Measurements from ENCODE around the gene GET3. TPM values are rescaled to one million over a fixed set of nuclear protein-coding genes. Genes with fewer than 3 reads are reported as not detected.

The GET3 gene
- total and polyA plus RNA-seq, 2 donors (not counting 3 experiments of a cell fraction or from before 2014, with no cell fraction given) = 74.8 to 197 TPM

DNA sequence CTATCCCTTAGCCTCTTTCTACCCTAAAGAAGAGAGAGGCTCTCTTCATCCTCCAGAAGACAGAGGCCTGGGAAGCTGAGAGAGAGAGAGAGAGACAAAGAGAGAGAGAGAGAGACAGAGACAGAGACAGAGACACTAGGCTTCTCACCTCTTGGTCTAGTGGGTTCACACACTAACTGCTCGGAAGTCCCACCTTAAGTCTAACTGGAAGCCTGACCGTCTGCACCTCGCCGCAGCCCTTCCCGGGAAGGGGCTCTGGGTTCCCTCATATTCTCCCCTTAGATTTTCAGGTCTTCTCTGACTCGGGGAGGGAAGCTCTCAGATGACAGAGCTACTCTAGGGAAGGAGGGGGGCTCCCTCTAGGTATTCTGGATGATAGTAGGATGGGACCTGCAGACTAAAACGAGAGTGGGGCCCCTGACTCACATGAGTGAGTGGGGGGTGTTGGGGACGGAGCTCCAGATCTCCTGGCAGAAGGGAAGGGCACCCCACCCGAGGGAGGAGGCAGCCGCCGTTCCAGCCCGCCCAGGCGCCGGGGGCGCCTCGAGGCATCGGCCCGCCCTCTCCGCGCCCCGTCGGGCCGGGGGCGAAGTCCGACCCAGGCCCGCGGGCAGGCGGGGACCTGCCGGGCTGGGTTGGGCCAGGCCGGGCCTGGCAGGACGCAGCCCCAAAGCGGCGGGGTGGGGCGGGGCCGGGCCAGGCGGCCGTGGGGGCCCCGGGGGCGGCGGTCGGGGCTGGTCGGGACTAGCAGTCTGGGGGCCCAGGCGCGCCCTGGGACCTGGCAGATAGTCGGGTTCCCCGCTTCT is 52.0 kb downstream of the GET3 start:
- TF ChIP-seq FOS (IDR thresholded peaks at IDR 0.05; ENCODE audit: borderline replicate concordance, insufficient read depth, low read length) (no peak), POLR2AphosphoS5 (IDR thresholded peaks at IDR 0.05; ENCODE audit: insufficient read depth, low read depth, low read length) (no peak), MYC (IDR thresholded peaks at IDR 0.05; ENCODE audit: low read depth, low read length) (no peak), GATA2 (IDR thresholded peaks at IDR 0.05; ENCODE audit: insufficient read depth, insufficient read length, low read depth, low read length) (no peak), JUN (IDR thresholded peaks at IDR 0.05; ENCODE audit: borderline replicate concordance, insufficient read depth, insufficient read length, low read depth) (no peak), CTCF (IDR thresholded peaks at IDR 0.05; ENCODE audit: extremely low read depth in 1 of 2, insufficient read depth in 1 of 2, low read depth in 1 of 2, low read length in 2 of 2) (no peak), EZH2 (IDR thresholded peaks at IDR 0.05; ENCODE audit: borderline replicate concordance, low read depth, low read length, severe bottlenecking) (no peak)
- no peaks in the 10 kb centered on the region for H3K36me3 ChIP-seq (ENCODE audit: control insufficient read depth in 2 of 2, extremely low read depth in 1 of 2, insufficient read depth in 2 of 2, low read length in 2 of 2)
- CTCF ChIA-PET = interaction anchor here (0.9 to 4.7 kb wide), 4 partner anchors 11 to 29 kb away, joined by 3 to 48 read pairs (median 8); no protein-coding TSS in a partner anchor
- peaks cover 14% of the 10 kb centered on the region for H3K79me2 ChIP-seq (ENCODE audit: control insufficient read depth, insufficient read depth, low read length)
- H3K4me3 ChIP-seq (replicated peaks in 1 of 3; ENCODE audit: insufficient read depth in 1 of 3, low read depth in 1 of 3, low read length in 3 of 3) = peak overlapping the region in 1 of 3 experiments; percentile 37
- no peaks in the 10 kb centered on the region for H3K9me3 ChIP-seq (replicated peaks; ENCODE audit: control insufficient read depth, insufficient read depth, low read length)
- intact Hi-C loops (cut with micrococcal nuclease) (loop anchor here (10.0 kb wide), 1 partner anchor 146 kb away; the partner anchor contains the start of genes CALR and FARSA), dilution Hi-C loops (cut with MboI; ENCODE audit: extremely low pct_ligation_motif_present, low sequenced_read_pairs) (no loop called here)
- no peaks in the 10 kb centered on the region for H3K27me3 ChIP-seq (ENCODE audit: control insufficient read depth in 2 of 2, insufficient read depth in 2 of 2, low read length in 2 of 2)
- peaks cover 35% of the 10 kb centered on the region for H3K4me1 ChIP-seq (ENCODE audit: control insufficient read depth, extremely low read depth, insufficient read depth, low read length)
- POLR2A ChIA-PET = interaction anchor here (1.1 to 1.4 kb wide), 2 partner anchors 11 to 29 kb away, joined by 3 to 4 read pairs; no protein-coding TSS in a partner anchor
- BruUV-seq (replicated peaks) = no TSS peak
- peak overlapping the region; percentile 65 for H3K27ac ChIP-seq (ENCODE audit: insufficient read depth, low read depth, low read length)
- DNase-seq (ENCODE audit: low read depth, low spot score) (peak; percentile 28), FAIRE-seq (peak; percentile 60)
- peak overlapping the region; percentile 66 for H3K9ac ChIP-seq (replicated peaks; ENCODE audit: extremely low read depth, insufficient read depth, low read length)
- H2AFZ ChIP-seq (ENCODE audit: low read depth, low read length) = peak overlapping the region; percentile 12
- peak overlapping the region; percentile 61 for H3K4me2 ChIP-seq (ENCODE audit: insufficient read depth, low read length)
- H4K20me1 ChIP-seq (replicated peaks; ENCODE audit: control insufficient read depth, extremely low read depth, insufficient read depth, low read length) = no peaks in the 10 kb centered on the region
- no peaks in the 10 kb centered on the region for H3K9me1 ChIP-seq (replicated peaks; ENCODE audit: control insufficient read depth, extremely low read depth, insufficient read depth, low read length)

Data from endothelial cell of umbilical vein (primary cell).